ENCODE results near the gene CCDC178. TPM values are rescaled to one million over a fixed set of nuclear protein-coding genes. Genes with fewer than 3 reads are reported as not detected.

CCDC178 gene
- total RNA-seq, 1 donor from 2014 or later = 0.53 TPM

DNA sequence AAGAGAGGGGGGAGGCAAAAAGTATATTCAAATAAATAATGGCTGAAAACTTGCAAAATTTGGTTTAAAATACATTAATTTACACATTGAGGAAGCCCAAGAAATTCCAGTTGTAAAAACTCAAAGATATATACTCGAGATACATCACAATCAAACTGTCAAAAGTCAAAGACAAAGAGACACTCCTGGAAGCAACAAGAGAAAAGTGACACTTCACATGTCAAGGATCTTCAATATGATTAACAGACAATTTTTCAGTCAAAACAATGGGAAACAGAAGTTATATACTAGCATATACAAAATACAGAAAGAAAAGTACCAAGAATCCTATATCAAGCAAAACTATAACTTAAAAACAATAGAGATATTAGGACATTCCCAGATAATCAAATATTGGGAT lies 170.2 kb downstream of the CCDC178 start:
- Histone ChIP-seq H3K36me3 (ENCODE audit: control insufficient read depth, insufficient read depth, low read length) (no peaks in the 10 kb centered on the region), H3K27me3 (ENCODE audit: control insufficient read depth, insufficient read depth, low read length) (no peaks in the 10 kb centered on the region), H3K4me3 (ENCODE audit: low read depth, low read length) (no peak overlapping the region)
- FAIRE-seq (no peak), DNase-seq (ENCODE audit: low read depth) (no peak)
- TF ChIP-seq, protein P1, sequence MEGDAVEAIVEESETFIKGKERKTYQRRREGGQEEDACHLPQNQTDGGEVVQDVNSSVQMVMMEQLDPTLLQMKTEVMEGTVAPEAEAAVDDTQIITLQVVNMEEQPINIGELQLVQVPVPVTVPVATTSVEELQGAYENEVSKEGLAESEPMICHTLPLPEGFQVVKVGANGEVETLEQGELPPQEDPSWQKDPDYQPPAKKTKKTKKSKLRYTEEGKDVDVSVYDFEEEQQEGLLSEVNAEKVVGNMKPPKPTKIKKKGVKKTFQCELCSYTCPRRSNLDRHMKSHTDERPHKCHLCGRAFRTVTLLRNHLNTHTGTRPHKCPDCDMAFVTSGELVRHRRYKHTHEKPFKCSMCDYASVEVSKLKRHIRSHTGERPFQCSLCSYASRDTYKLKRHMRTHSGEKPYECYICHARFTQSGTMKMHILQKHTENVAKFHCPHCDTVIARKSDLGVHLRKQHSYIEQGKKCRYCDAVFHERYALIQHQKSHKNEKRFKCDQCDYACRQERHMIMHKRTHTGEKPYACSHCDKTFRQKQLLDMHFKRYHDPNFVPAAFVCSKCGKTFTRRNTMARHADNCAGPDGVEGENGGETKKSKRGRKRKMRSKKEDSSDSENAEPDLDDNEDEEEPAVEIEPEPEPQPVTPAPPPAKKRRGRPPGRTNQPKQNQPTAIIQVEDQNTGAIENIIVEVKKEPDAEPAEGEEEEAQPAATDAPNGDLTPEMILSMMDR (IDR thresholded peaks at IDR 0.05; ENCODE audit: insufficient read depth, low read length, severe bottlenecking) = no peak

DNA sequence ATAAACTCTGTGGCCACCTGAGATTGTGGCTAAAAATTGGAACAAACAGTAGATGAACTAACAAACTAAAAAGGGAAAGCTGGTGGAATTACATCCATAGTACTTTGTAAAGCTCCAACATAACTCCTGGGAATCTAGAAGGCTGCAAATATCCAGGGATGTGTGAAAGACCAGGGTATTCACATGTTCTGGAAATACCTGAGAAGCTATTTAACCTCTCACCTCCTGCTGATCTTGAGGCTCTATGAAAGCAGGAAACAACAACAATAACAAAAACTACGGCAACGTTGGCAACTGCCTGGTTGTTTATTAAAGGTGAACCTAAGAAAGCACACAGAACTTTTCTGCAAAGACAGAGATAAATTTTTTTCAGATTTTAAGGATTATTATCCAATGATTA lies 171.3 kb downstream of the CCDC178 start:
- TF ChIP-seq, protein P1 (IDR thresholded peaks at IDR 0.05; ENCODE audit: insufficient read depth, low read length, severe bottlenecking) = no peak
- Histone ChIP-seq H3K27me3 (ENCODE audit: control insufficient read depth, insufficient read depth, low read length) (no peaks in the 10 kb centered on the region), H3K36me3 (ENCODE audit: control insufficient read depth, insufficient read depth, low read length) (no peaks in the 10 kb centered on the region), H3K4me3 (ENCODE audit: low read depth, low read length) (no peak overlapping the region)
- DNase-seq (ENCODE audit: low read depth) = no peak
- FAIRE-seq = no peak

DNA sequence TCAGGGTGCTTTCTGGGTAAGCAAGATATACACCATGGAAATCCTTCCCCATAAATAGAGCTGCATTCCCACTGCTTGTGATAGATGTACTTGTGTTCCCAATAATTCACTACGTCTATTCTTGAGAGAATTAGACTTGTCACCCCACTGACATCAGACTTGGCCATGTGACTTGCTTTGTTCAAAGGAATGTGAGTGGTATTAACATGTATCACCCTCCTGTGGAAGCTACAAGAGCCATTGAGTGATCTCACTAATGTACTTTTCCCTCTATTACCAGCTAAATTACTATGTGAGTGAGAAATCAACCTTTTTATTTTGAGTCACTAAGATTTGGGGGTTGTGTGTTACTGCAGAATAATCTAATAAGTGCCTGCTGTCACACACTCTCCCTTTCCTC lies 176.0 kb downstream of the CCDC178 start:
- TF ChIP-seq, protein P1 (IDR thresholded peaks at IDR 0.05; ENCODE audit: insufficient read depth, low read length, severe bottlenecking) = no peak
- H3K36me3 ChIP-seq (ENCODE audit: control insufficient read depth, insufficient read depth, low read length) = no peaks in the 10 kb centered on the region
- DNase-seq (ENCODE audit: low read depth) (peak; percentile 25), FAIRE-seq (no peak)
- H3K27me3 ChIP-seq (ENCODE audit: control insufficient read depth, insufficient read depth, low read length) = no peaks in the 10 kb centered on the region
- H3K4me3 ChIP-seq (ENCODE audit: low read depth, low read length) = no peak overlapping the region

DNA sequence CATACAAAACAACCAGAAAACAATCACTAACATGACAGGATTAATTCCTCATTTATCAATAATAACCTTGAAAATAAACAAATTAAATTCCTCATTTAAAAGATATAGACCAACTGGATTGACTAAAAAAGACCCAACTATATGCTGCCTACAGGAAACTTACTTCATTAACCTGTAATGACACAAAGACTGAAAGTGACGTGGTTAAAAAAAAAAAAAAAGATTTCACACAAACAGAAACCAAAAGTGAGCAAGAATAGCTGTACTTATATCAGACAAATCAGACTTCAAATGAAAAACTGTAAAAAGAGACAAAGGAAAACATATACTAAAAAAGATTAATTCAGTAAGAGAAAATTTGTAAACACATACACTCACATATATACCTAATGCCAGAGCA lies 201.2 kb downstream of the CCDC178 start:
- Histone ChIP-seq H3K27me3 (ENCODE audit: control insufficient read depth, insufficient read depth, low read length) (no peaks in the 10 kb centered on the region), H3K36me3 (ENCODE audit: control insufficient read depth, insufficient read depth, low read length) (no peaks in the 10 kb centered on the region), H3K4me3 (ENCODE audit: low read depth, low read length) (no peak overlapping the region)
- TF ChIP-seq, protein P1 (IDR thresholded peaks at IDR 0.05; ENCODE audit: insufficient read depth, low read length, severe bottlenecking) = no peak
- FAIRE-seq (no peak), DNase-seq (ENCODE audit: low read depth) (no peak)

DNA sequence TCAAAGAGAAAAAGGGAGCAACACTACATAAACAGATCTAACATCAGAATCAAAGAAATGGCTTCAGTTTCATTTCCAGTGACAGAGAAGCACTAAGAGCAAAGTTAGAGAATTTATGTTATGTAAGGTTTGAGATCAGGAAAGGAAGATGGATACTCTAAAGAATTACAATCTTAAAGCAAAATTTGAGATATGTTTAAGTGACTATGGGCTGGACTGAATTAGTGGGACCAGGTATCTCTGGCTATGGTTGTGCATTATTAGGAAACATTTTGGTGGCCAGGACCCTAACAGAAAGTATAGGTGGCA lies 208.2 kb downstream of the CCDC178 start:
- Histone ChIP-seq H3K36me3 (ENCODE audit: control insufficient read depth, insufficient read depth, low read length) (no peaks in the 10 kb centered on the region), H3K27me3 (ENCODE audit: control insufficient read depth, insufficient read depth, low read length) (no peaks in the 10 kb centered on the region), H3K4me3 (ENCODE audit: low read depth, low read length) (no peak overlapping the region)
- DNase-seq (ENCODE audit: low read depth) (no peak), FAIRE-seq (no peak)
- TF ChIP-seq, protein P1 (IDR thresholded peaks at IDR 0.05; ENCODE audit: insufficient read depth, low read length, severe bottlenecking) = no peak

DNA sequence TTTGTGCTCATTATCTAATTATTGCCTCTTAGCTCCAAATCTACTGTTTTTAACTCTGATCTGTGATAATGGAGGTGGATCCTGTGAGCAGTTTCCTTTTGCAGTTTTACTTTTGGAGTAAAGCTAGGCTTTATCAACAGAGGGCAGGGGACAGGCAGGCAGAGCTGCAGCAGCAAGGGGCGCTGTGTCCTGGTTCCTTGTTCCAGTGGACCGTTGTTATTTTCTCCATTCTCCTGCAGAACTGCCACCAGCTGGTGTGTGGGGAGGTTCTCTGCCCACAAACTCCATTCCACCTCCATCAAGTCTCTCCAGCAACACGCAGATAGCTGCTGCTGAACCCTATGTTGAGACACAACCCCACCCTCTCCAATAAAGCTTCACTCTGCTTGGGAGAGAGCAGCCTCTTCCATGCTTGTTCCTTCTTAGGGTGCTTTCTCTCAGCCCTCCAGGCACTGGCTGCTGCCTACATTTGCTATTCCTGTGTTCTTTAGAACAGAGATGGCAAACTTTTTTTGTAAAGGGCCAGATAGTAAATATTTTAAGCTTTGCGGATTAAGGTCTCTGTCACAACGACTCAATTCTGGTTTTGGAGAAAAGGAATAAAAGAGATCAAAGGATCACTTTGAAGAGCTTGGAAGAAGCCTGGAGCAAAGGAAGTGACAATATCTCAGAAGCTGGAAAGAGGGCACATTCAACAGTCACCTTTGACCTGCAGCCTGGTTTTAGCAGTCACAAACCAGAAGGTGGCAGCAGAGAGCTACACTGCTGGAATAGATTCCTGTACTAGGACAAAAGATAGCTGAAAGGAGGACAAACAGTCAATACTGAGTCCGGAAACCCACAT lies 208.8 kb downstream of the CCDC178 start:
- peak; percentile 40 for FAIRE-seq

More for the DNA sequence above, 208.8 kb downstream of the CCDC178 start:
- TF ChIP-seq, protein P1 (IDR thresholded peaks at IDR 0.05; ENCODE audit: insufficient read depth, low read length, severe bottlenecking) = peak; percentile 88
- H3K4me3 ChIP-seq (ENCODE audit: low read depth, low read length) = no peak overlapping the region
- no peaks in the 10 kb centered on the region for H3K27me3 ChIP-seq (ENCODE audit: control insufficient read depth, insufficient read depth, low read length)
- H3K36me3 ChIP-seq (ENCODE audit: control insufficient read depth, insufficient read depth, low read length) = no peaks in the 10 kb centered on the region
- DNase-seq (ENCODE audit: low read depth) = peak; percentile 63
